HFFc6 (cell line): ENCODE results near the gene JHY. TPM values are rescaled to one million over a fixed set of nuclear protein-coding genes. Genes with fewer than 3 reads are reported as not detected.

Experiments
- DNase-seq: peaks from one replicate; pipeline ENCODE4 v3.0.0-alpha.2; 2018
- H3K27ac Mint-ChIP-seq: 2 replicates; pipeline ENCODE4 v1.8.0; 2020; ENCODE audit warnings: mild to moderate bottlenecking, mixed read lengths
- H3K27me3 Mint-ChIP-seq: 2 replicates; pipeline ENCODE4 v1.8.0; 2021; ENCODE audit warnings: mild to moderate bottlenecking, moderate library complexity, mixed read lengths; ENCODE audit not compliant: insufficient read depth
- H3K36me3 Mint-ChIP-seq: 2 replicates; pipeline ENCODE4 v1.8.0; 2021; ENCODE audit warnings: low read depth, mixed read lengths
- H3K4me1 Mint-ChIP-seq: 2 replicates; pipeline ENCODE4 v1.8.0; 2020; ENCODE audit warnings: low read depth, mixed read lengths
- H3K4me3 Mint-ChIP-seq: 2 replicates; pipeline ENCODE4 v1.8.0; 2020; ENCODE audit warnings: mild to moderate bottlenecking, moderate library complexity, mixed read lengths
- H3K9me3 Mint-ChIP-seq: 2 replicates; pipeline ENCODE4 v1.8.0; 2020; ENCODE audit warnings: mild to moderate bottlenecking, mixed read lengths
- CTCF ChIP-seq: fragments of 200-600 bp; sonication (generic); IDR thresholded peaks from 2 replicates; pipeline ENCODE4 v1.5.0; 2021; ENCODE audit warnings: antibody characterized with exemption, mild to moderate bottlenecking
- total RNA-seq, 6 experiments: library from RNA; stranded (reverse); fragmentation: NEBNext Ultra II Directional; extraction: Animal tissue kit (Norgen Biotek cat#: 25700); gene quantifications; 2 replicates in 1 of 6; 3 replicates in 5 of 6; pipeline ENCODE4 v1.2.3, GENCODE V29; 2021

JHY gene
- total RNA-seq, 6 experiments from 2014 or later: 5.2 to 6.4 (median 5.7) TPM

DNA sequence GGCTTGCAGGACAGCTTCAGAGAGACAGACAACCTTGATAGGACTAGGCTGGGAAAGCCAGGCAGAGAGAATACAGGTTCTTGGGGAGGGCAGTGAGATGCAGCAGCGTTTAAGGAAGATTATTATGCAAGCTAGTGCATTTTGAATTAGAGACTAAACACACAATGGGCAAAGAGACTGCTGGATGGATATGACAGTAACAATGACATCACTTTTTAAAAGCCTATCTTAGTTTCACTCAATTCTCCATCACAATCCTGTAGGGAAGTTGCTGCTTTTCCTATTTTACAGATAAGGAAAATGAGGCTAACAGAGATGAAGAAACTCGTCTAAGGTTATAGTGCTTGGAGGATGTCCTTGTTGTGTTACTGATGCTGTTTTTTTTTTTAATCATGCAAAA lies 5.6 kb downstream of the JHY start:
- H3K27me3 Mint-ChIP-seq: no peaks in the 10 kb centered on the region
- no peaks in the 10 kb centered on the region for H3K9me3 Mint-ChIP-seq
- H3K36me3 Mint-ChIP-seq: peaks cover 18% of the 10 kb centered on the region
- no peak overlapping the region for H3K4me3 Mint-ChIP-seq
- no peak for TF ChIP-seq CTCF
- DNase-seq: no peak
- H3K4me1 Mint-ChIP-seq: peaks cover 12% of the 10 kb centered on the region
- no peak overlapping the region for H3K27ac Mint-ChIP-seq

- no peak for TF ChIP-seq CTCF
- Mint-ChIP-seq H3K4me3 (no peak overlapping the region), H3K36me3 (peaks cover 14% of the 10 kb centered on the region; the same call in 1 of the 2 replicates), H3K27me3 (no peaks in the 10 kb centered on the region), H3K9me3 (peaks cover 5% of the 10 kb centered on the region), H3K4me1 (peaks cover 17% of the 10 kb centered on the region), H3K27ac (no peak overlapping the region)
- DNase-seq: no peak
These were observed 10.6 kb downstream of the JHY start for GRCh38 chr11:122893131-122893530.

DNA sequence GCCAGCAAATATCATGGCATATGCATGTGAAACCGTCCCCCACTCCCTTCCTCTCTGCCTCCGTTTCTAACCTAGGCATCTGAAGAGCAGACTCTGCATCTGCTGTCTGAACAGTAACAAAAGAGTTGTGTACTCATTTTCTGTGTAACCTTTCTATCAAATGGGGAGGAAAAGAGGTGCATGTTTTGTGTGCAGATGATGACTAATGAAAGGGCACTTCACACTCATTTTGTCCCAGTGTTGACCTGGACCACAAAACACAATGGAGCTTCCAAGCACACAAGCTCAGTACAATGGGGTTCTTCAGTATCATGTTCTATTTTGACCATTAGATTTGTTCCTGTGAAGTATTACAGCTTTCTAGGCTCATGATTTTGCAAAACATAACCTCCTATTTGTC lies 13.0 kb downstream of the JHY start:
- Mint-ChIP-seq H3K36me3 (peaks cover 21% of the 10 kb centered on the region), H3K4me3 (no peak overlapping the region), H3K27ac (no peak overlapping the region), H3K4me1 (peaks cover 30% of the 10 kb centered on the region), H3K27me3 (no peaks in the 10 kb centered on the region; the same call in 1 of the 2 replicates), H3K9me3 (peaks cover 5% of the 10 kb centered on the region)
- no peak for DNase-seq
- no peak for TF ChIP-seq CTCF

GRCh38 chr11:122897606-122898210 lies 15.1 kb downstream of the JHY start:
- peak; percentile 82 for DNase-seq
- peaks cover 35% of the 10 kb centered on the region for H3K4me1 Mint-ChIP-seq
- H3K4me3 Mint-ChIP-seq: peak overlapping the region; percentile 45
- H3K27me3 Mint-ChIP-seq: no peaks in the 10 kb centered on the region; the same call in 1 of the 2 replicates
- TF ChIP-seq CTCF: no peak
- H3K9me3 Mint-ChIP-seq: peaks cover 5% of the 10 kb centered on the region
- peak overlapping the region; percentile 77 for H3K27ac Mint-ChIP-seq
- H3K36me3 Mint-ChIP-seq: peaks cover 18% of the 10 kb centered on the region

DNA sequence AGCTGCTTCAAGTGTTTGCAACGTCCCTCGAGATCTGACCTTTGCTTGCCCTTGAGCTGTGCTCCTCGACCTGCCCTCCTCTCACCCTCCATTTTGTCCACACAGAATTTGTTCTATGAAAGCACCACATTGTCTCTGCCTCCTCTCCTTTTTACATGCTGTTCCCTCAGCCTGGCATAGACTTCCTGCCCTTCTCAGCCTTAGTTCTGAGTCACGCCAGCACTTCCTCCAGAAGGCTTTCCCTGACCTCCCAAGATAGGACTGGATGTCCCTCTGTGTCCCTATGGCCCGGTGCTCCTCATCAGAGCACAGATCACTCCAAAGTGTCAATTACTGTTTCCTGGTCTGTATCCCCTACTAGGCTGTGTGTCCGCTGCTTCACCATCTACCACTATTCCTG lies 16.2 kb downstream of the JHY start:
- Mint-ChIP-seq H3K36me3 (peaks cover 18% of the 10 kb centered on the region), H3K27me3 (peaks cover under 1% of the 10 kb centered on the region), H3K4me3 (peak overlapping the region; percentile 45; the same call in 1 of the 2 replicates), H3K4me1 (peaks cover 35% of the 10 kb centered on the region), H3K27ac (peak overlapping the region; percentile 75), H3K9me3 (peaks cover 5% of the 10 kb centered on the region)
- TF ChIP-seq CTCF: no peak
- DNase-seq: no peak
